Renal cortex interstitium (tissue), 11 donors: ENCODE data around the gene LDLRAD3. TPM values are rescaled to one million over a fixed set of nuclear protein-coding genes. Genes with fewer than 3 reads are reported as not detected.
A peak's percentile ranks its signal among the peaks of the same experiment; 100 is the strongest.

Source experiments
- DNase-seq, 11 donors: peaks; one replicate each; pipeline ENCODE4 v3.0.0-alpha.2; 2013; ENCODE audit warnings: low read depth in 9 of 11, low spot score in 4 of 11; ENCODE audit errors: extremely low read depth in 1 of 11
- polyA plus RNA-seq, 3 donors: library from polyadenylated mRNA; unstranded; fragments of 120-200 nt; gene quantifications; one replicate each; pipeline ENCODE4 v1.2.1, GENCODE V29; 2013; ENCODE audit not compliant: insufficient read length in 3 of 3

The LDLRAD3 gene
- polyA plus RNA-seq, 3 donors = 23.5 to 25.2 (median 24.8) TPM

- no peak for DNase-seq
These were observed 32.6 kb downstream of the LDLRAD3 start for GRCh38 chr11:35976434-35976833.

GRCh38 chr11:35978183-35978582, 34.3 kb downstream of the LDLRAD3 start:
- DNase-seq = no peak

GRCh38 chr11:35978891-35979290, 35.0 kb downstream of the LDLRAD3 start:
- DNase-seq = no peak

- no peak for DNase-seq
These were observed 37.0 kb downstream of the LDLRAD3 start for GRCh38 chr11:35980686-35981390.

- no peak for DNase-seq
These were observed 37.7 kb downstream of the LDLRAD3 start for GRCh38 chr11:35981581-35981980.

- DNase-seq = no peak
These were observed 38.2 kb downstream of the LDLRAD3 start for GRCh38 chr11:35982061-35982460.

- no peak for DNase-seq
These were observed 40.1 kb downstream of the LDLRAD3 start for GRCh38 chr11:35983981-35984380.

- DNase-seq = no peak
These were observed 43.1 kb downstream of the LDLRAD3 start for GRCh38 chr11:35986947-35987346.

- no peak for DNase-seq
These were observed 46.3 kb downstream of the LDLRAD3 start for GRCh38 chr11:35990170-35990569.

- DNase-seq = no peak
These were observed 47.0 kb downstream of the LDLRAD3 start for GRCh38 chr11:35990816-35991215.

GRCh38 chr11:35992548-35992947, 48.7 kb downstream of the LDLRAD3 start:
- no peak for DNase-seq

GRCh38 chr11:35994421-35994820, 50.6 kb downstream of the LDLRAD3 start:
- no peak for DNase-seq

GRCh38 chr11:35995681-35996271, 51.9 kb downstream of the LDLRAD3 start:
- no peak for DNase-seq

GRCh38 chr11:35997902-35998520, 54.1 kb downstream of the LDLRAD3 start:
- no peak for DNase-seq

- peak in 6 of 11 donors; percentile 29 to 68 (median 57) for DNase-seq
These were observed 54.8 kb downstream of the LDLRAD3 start for GRCh38 chr11:35998634-35999033.

GRCh38 chr11:36000616-36001190, 56.8 kb downstream of the LDLRAD3 start:
- no peak for DNase-seq

- no peak for DNase-seq
These were observed 58.3 kb downstream of the LDLRAD3 start for GRCh38 chr11:36002196-36002595.

- DNase-seq = no peak
These were observed 58.9 kb downstream of the LDLRAD3 start for GRCh38 chr11:36002796-36003195.

- no peak for DNase-seq
These were observed 62.7 kb downstream of the LDLRAD3 start for GRCh38 chr11:36006556-36006955.

GRCh38 chr11:36007127-36007655, 63.3 kb downstream of the LDLRAD3 start:
- no peak for DNase-seq
